ENCODE results near the gene FXYD4.

Gene FXYD4

DNA sequence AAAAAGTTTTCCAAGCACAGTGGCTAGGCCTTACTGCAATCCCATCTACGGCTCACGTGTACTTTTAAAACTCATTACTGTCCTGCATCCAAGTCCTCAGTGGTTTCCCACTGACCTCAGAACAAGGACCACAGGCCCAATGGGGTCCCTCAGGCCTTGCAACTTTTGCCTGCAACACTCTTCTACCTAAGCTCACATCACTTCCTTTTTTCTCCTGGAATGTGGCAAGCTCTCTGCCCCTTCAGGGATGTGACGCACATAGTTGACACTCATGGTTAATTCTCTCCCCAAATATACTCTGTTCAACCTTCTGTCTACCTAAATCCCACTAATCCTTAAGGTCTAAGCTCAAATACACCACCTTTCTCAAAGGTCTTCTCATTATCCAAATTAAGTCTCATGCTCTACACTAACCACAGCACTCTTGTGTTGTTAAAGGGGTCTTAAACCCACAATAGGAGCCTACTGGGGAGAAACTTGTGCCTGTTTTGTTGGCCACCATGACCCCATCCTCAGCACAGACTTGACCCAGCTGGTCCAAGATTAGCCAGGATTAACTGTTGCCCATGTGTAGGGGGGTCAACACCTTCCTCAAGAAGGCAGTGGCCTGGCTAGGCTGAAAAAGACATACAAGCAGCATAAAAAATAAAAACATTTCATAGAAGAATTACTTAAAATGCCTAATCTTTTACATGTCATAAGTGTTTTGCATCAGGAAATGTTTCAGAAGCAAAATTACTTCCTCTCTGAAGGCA is 22.3 kb downstream of the FXYD4 start:
- ChIA-PET POLR2A (interaction anchor here (0.5 to 0.7 kb wide), 3 partner anchors 20 to 217 kb away, joined by 3 read pairs; no protein-coding TSS in a partner anchor), CTCF (interaction anchor here (1.2 to 1.6 kb wide), 4 partner anchors 10 to 46 kb away, joined by 3 to 9 read pairs (median 4); no protein-coding TSS in a partner anchor)
- WGBS (ENCODE audit: insufficient coverage): 92% methylated on average over 3 of the region's 3 CpGs
- peaks cover 13 to 44% (median 41%) of the 10 kb centered on the region in 4 experiments for H3K4me1 ChIP-seq (ENCODE audit: control extremely low read depth in 1 of 4, control insufficient read depth in 4 of 4, insufficient read depth in 4 of 4, low read length in 3 of 4)
- peak overlapping the region in 1 of 2 experiments; percentile 83 for H3K27ac ChIP-seq (ENCODE audit: insufficient read depth in 1 of 2, low read depth in 1 of 2, low read length in 2 of 2, poor library complexity in 1 of 2, severe bottlenecking in 2 of 2)
- peaks cover 2 to 68% (median 48%) of the 10 kb centered on the region in 4 experiments for H3K36me3 ChIP-seq (ENCODE audit: control insufficient read depth in 4 of 4, insufficient read depth in 4 of 4, low read length in 3 of 4)
- no peaks in the 10 kb centered on the region for H3K9me3 ChIP-seq (ENCODE audit: control extremely low read depth in 1 of 5, control insufficient read depth in 4 of 5, insufficient read depth in 2 of 5, low read depth in 1 of 5, low read length in 4 of 5)
- DNase-seq: no peak
- H3K27me3 ChIP-seq (replicated peaks in 2 of 5; ENCODE audit: control insufficient read depth in 4 of 5, insufficient read depth in 5 of 5, low read length in 4 of 5): no peaks in the 10 kb centered on the region
- H3K4me3 ChIP-seq (ENCODE audit: control insufficient read depth in 1 of 7, extremely low read depth in 1 of 7, insufficient read depth in 4 of 7, low read depth in 2 of 7, low read length in 6 of 7): no peak overlapping the region

DNA sequence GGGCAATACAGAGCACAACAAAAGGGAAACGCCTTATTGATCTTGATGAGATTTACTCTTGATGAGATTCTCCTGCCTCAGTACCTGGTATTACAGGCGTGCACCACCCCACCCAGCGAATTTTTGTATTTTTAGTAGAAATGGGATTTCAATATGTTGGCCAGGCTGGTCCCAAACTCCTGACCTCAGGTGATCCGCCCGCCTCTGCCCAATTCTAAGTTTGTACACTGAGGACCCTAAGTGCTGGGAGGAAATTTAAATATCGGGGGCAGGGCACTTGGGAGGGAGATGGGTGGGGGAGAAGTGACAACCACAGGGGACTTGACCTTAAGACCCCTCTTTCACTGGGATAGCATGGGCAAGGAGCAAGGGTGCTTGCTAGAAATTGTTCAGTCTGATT is 23.4 kb downstream of the FXYD4 start:
- H3K27me3 ChIP-seq (replicated peaks in 2 of 5; ENCODE audit: control insufficient read depth in 4 of 5, insufficient read depth in 5 of 5, low read length in 4 of 5): no peaks in the 10 kb centered on the region
- CTCF ChIA-PET: interaction anchor here (0.6 to 1.6 kb wide), 7 partner anchors 9 to 47 kb away, joined by 3 to 9 read pairs (median 3); no protein-coding TSS in a partner anchor
- H3K36me3 ChIP-seq (ENCODE audit: control insufficient read depth in 4 of 4, insufficient read depth in 4 of 4, low read length in 3 of 4): peaks cover 2 to 69% (median 46%) of the 10 kb centered on the region in 4 experiments
- H3K4me1 ChIP-seq (ENCODE audit: control extremely low read depth in 1 of 4, control insufficient read depth in 4 of 4, insufficient read depth in 4 of 4, low read length in 3 of 4): peaks cover 15 to 54% (median 50%) of the 10 kb centered on the region in 4 experiments
- DNase-seq: no peak
- POLR2A ChIA-PET: interaction anchor here (0.7 to 1.8 kb wide), 2 partner anchors 13 to 67 kb away, joined by 3 to 4 read pairs; no protein-coding TSS in a partner anchor
- H3K4me3 ChIP-seq (ENCODE audit: control insufficient read depth in 1 of 7, extremely low read depth in 1 of 7, insufficient read depth in 4 of 7, low read depth in 2 of 7, low read length in 6 of 7): peak overlapping the region in 1 of 7 experiments; percentile 77
- 97% methylated on average over 4 of the region's 6 CpGs for WGBS (ENCODE audit: insufficient coverage)
- peak overlapping the region in 1 of 2 experiments; percentile 83 for H3K27ac ChIP-seq (ENCODE audit: insufficient read depth in 1 of 2, low read depth in 1 of 2, low read length in 2 of 2, poor library complexity in 1 of 2, severe bottlenecking in 2 of 2)
- H3K9me3 ChIP-seq (ENCODE audit: control extremely low read depth in 1 of 5, control insufficient read depth in 4 of 5, insufficient read depth in 2 of 5, low read depth in 1 of 5, low read length in 4 of 5): no peaks in the 10 kb centered on the region

DNA sequence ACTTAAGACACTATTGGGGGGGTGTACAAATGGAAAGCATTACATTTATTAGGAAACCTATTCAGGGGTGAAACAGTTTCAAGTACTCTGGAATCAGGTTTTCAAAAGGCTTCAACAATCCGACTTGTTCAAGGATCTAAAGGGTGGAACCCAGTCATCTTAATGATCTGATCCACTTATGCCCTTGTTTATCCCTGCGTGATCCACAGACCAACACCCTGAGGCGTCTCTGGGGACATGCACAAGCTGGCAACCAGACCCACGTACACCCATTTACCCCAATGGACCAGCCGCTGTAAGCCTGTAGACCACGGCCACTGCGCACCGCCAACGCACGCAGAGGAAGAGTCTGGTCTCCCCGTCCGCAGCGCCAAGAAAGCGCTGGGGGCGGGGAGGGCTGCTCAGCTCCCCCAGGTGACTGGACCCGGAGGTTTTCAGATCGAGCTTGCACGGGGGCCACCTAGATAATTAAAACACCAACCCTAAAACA is 24.2 kb downstream of the FXYD4 start:
- ChIA-PET CTCF (interaction anchor here (0.5 to 1.5 kb wide), 5 partner anchors 12 to 48 kb away, joined by 3 to 6 read pairs (median 3); no protein-coding TSS in a partner anchor), POLR2A (interaction anchor here (0.5 to 1.8 kb wide), 4 partner anchors 12 to 54 kb away, joined by 4 to 6 read pairs (median 4); no protein-coding TSS in a partner anchor)
- Histone ChIP-seq H3K9me3 (ENCODE audit: control extremely low read depth in 1 of 5, control insufficient read depth in 4 of 5, insufficient read depth in 2 of 5, low read depth in 1 of 5, low read length in 4 of 5) (no peaks in the 10 kb centered on the region), H3K27me3 (replicated peaks in 2 of 5; ENCODE audit: control insufficient read depth in 4 of 5, insufficient read depth in 5 of 5, low read length in 4 of 5) (no peaks in the 10 kb centered on the region), H3K4me3 (ENCODE audit: control insufficient read depth in 1 of 7, extremely low read depth in 1 of 7, insufficient read depth in 4 of 7, low read depth in 2 of 7, low read length in 6 of 7) (peak overlapping the region in 5 of 7 experiments; percentile 9 to 80 (median 77)), H3K4me1 (ENCODE audit: control extremely low read depth in 1 of 4, control insufficient read depth in 4 of 4, insufficient read depth in 4 of 4, low read length in 3 of 4) (peaks cover 15 to 60% (median 55%) of the 10 kb centered on the region in 4 experiments), H3K27ac (ENCODE audit: insufficient read depth in 1 of 2, low read depth in 1 of 2, low read length in 2 of 2, poor library complexity in 1 of 2, severe bottlenecking in 2 of 2) (peak overlapping the region in 1 of 2 experiments; percentile 83), H3K36me3 (ENCODE audit: control insufficient read depth in 4 of 4, insufficient read depth in 4 of 4, low read length in 3 of 4) (peaks cover 2 to 67% (median 39%) of the 10 kb centered on the region in 4 experiments)
- 97% methylated on average over 3 of the region's 18 CpGs for WGBS (ENCODE audit: insufficient coverage)
- DNase-seq: peak in 1 of 3 donors; percentile 44

DNA sequence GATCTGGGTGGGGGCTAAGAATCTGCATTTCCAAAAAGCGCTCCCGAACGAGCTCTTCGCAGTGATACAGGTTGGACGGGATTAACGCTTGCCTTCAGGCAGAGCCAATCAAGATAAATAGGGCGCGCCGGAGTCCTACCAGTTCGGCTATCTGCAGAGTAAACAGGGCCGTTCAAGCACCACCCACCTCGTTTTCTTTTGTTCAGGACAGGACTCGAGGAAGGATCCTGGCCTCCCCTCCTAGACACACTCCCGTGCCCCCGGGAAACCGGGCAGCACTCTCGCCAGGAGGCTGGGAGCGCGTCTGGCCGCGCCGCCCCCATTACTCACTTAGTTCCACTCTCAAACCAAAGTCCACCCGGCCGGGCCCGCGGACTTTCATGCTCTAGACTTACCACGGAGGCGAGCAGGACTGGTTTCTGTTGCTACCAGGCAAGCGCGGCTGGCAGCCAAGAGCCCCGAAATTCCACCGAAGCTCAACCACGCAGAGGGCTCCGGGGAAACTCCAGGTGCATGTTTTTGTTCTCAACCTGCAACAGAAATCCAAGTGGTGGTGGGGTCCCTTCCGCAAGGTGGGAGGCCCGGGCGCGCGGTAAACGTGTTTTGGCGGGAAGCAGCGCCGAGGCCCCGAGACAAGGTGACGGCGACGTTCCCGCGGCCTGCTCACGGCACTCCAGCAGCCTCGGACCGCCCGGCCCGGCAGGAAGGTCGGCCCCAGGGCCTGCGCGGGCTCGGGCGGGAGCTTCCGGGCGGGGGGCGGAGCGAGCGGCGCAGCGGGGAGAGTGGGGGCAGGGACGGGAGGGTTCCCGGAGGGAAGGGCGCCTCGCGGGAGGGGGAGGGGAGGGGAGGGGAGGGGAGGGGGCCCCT is 24.9 kb downstream of the FXYD4 start:
- H3K36me3 ChIP-seq (ENCODE audit: control insufficient read depth in 4 of 4, insufficient read depth in 4 of 4, low read length in 3 of 4): peaks cover 0 to 65% (median 35%) of the 10 kb centered on the region in 4 experiments
- peaks cover 17 to 66% (median 57%) of the 10 kb centered on the region in 4 experiments for H3K4me1 ChIP-seq (ENCODE audit: control extremely low read depth in 1 of 4, control insufficient read depth in 4 of 4, insufficient read depth in 4 of 4, low read length in 3 of 4)
- DNase-seq: peak; percentile 19 to 63 (median 54)
- CTCF ChIA-PET: interaction anchor here (0.5 to 1.5 kb wide), 4 partner anchors 11 to 40 kb away, joined by 3 to 6 read pairs (median 3); no protein-coding TSS in a partner anchor
- no peaks in the 10 kb centered on the region for H3K27me3 ChIP-seq (replicated peaks in 2 of 5; ENCODE audit: control insufficient read depth in 4 of 5, insufficient read depth in 5 of 5, low read length in 4 of 5)
- POLR2A ChIA-PET: interaction anchor here (0.5 to 1.8 kb wide), 7 partner anchors 11 to 53 kb away, joined by 3 to 6 read pairs (median 4); partner anchors contain the start of gene ZNF487
- no peaks in the 10 kb centered on the region for H3K9me3 ChIP-seq (ENCODE audit: control extremely low read depth in 1 of 5, control insufficient read depth in 4 of 5, insufficient read depth in 2 of 5, low read depth in 1 of 5, low read length in 4 of 5)
- 26% methylated on average over 38 of the region's 71 CpGs for WGBS (ENCODE audit: insufficient coverage)
- peak overlapping the region in 1 of 2 experiments; percentile 84 for H3K27ac ChIP-seq (ENCODE audit: insufficient read depth in 1 of 2, low read depth in 1 of 2, low read length in 2 of 2, poor library complexity in 1 of 2, severe bottlenecking in 2 of 2)
- H3K4me3 ChIP-seq (ENCODE audit: control insufficient read depth in 1 of 7, extremely low read depth in 1 of 7, insufficient read depth in 4 of 7, low read depth in 2 of 7, low read length in 6 of 7): peak overlapping the region; percentile 9 to 80 (median 74)

DNA sequence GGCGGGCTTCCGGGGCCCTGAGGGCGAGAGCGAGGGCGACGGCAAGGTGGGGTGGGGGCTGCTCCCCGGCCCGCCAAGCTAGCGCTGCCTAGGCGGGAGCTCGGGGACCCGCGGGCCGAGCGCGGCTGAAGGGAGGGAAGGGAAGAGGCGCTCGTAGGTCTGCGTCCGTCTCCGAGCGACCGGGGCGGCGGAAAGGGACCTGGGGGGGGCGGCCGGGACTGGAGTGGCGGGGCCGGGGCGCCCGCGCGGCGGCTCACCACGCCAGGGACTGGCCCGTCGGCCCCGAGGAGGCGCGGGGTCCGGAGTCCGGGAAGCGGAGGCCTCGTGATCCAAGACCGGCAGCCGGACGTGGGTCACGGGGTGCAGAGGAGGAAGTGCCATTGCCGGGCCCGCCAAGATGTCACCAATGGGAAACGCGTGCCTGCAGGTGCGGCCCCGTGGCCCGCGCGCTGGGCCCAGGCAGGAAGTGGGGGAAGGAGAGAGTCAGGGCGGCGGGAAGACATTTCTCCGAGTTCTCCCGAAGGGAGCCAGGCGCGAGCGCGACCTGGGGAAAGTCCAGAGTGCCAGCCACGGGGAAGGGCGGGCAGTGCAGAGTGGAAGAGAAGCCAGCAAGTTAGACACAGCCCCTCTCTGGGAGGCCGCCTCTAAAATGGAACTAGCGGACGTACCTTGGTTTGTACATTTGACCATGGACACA is 25.6 kb downstream of the FXYD4 start:
- WGBS (ENCODE audit: insufficient coverage): under 1% methylated on average over 62 of the region's 70 CpGs
- Histone ChIP-seq H3K27me3 (replicated peaks in 2 of 5; ENCODE audit: control insufficient read depth in 4 of 5, insufficient read depth in 5 of 5, low read length in 4 of 5) (no peaks in the 10 kb centered on the region), H3K36me3 (ENCODE audit: control insufficient read depth in 4 of 4, insufficient read depth in 4 of 4, low read length in 3 of 4) (peaks cover 0 to 64% (median 32%) of the 10 kb centered on the region in 4 experiments), H3K9me3 (ENCODE audit: control extremely low read depth in 1 of 5, control insufficient read depth in 4 of 5, insufficient read depth in 2 of 5, low read depth in 1 of 5, low read length in 4 of 5) (no peaks in the 10 kb centered on the region), H3K27ac (ENCODE audit: insufficient read depth in 1 of 2, low read depth in 1 of 2, low read length in 2 of 2, poor library complexity in 1 of 2, severe bottlenecking in 2 of 2) (peak overlapping the region; percentile 61 to 84), H3K4me1 (ENCODE audit: control extremely low read depth in 1 of 4, control insufficient read depth in 4 of 4, insufficient read depth in 4 of 4, low read length in 3 of 4) (peaks cover 18 to 72% (median 62%) of the 10 kb centered on the region in 4 experiments), H3K4me3 (ENCODE audit: control insufficient read depth in 1 of 7, extremely low read depth in 1 of 7, insufficient read depth in 4 of 7, low read depth in 2 of 7, low read length in 6 of 7) (peak overlapping the region; percentile 45 to 80 (median 74))
- ChIA-PET CTCF (interaction anchor here (1.5 kb wide), 1 partner anchor 11 kb away, joined by 6 read pairs; no protein-coding TSS in a partner anchor), POLR2A (interaction anchor here (0.5 to 1.1 kb wide), 5 partner anchors 10 to 52 kb away, joined by 3 to 10 read pairs (median 5); partner anchors contain the start of gene ZNF487)
- peak; percentile 70 to 82 (median 70) for DNase-seq

DNA sequence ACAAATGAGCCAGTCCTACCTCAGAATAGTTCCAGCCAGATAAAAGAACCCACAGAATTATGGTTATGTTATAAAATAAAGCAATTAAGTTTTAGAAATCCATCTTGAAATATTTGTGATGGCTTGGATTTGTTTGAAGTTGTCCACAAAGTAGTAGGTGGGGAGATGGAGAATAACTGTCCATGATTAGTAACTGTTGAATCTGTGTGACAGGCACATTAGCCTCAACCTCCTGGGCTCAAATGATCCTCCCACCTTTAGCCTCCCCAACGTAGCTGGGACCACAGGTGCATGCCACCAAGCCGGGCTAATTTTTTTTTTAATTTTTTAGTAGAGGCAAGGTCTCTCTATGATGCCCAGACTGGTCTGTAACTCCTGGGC is 27.5 kb downstream of the FXYD4 start:
- peak overlapping the region in 1 of 2 experiments; percentile 84 for H3K27ac ChIP-seq (ENCODE audit: insufficient read depth in 1 of 2, low read depth in 1 of 2, low read length in 2 of 2, poor library complexity in 1 of 2, severe bottlenecking in 2 of 2)
- peak overlapping the region in 1 of 7 experiments; percentile 77 for H3K4me3 ChIP-seq (ENCODE audit: control insufficient read depth in 1 of 7, extremely low read depth in 1 of 7, insufficient read depth in 4 of 7, low read depth in 2 of 7, low read length in 6 of 7)
- no peaks in the 10 kb centered on the region for H3K9me3 ChIP-seq (ENCODE audit: control extremely low read depth in 1 of 5, control insufficient read depth in 4 of 5, insufficient read depth in 2 of 5, low read depth in 1 of 5, low read length in 4 of 5)
- H3K27me3 ChIP-seq (replicated peaks in 2 of 5; ENCODE audit: control insufficient read depth in 4 of 5, insufficient read depth in 5 of 5, low read length in 4 of 5): no peaks in the 10 kb centered on the region
- no peak for DNase-seq
- H3K4me1 ChIP-seq (ENCODE audit: control extremely low read depth in 1 of 4, control insufficient read depth in 4 of 4, insufficient read depth in 4 of 4, low read length in 3 of 4): peaks cover 20 to 85% (median 67%) of the 10 kb centered on the region in 4 experiments
- POLR2A ChIA-PET: no interaction called here
- peaks cover 2 to 63% (median 20%) of the 10 kb centered on the region in 4 experiments for H3K36me3 ChIP-seq (ENCODE audit: control insufficient read depth in 4 of 4, insufficient read depth in 4 of 4, low read length in 3 of 4)
- CTCF ChIA-PET: no interaction called here
- no CpG with 5 or more reads among the region's 2 CpGs for whole genome bisulfite sequencing (ENCODE audit: insufficient coverage)

Data from common myeloid progenitor, CD34-positive (primary cell).